Kidney epithelial cell (primary cell): ENCODE results near the gene DHRS1. TPM values are rescaled to one million over a fixed set of nuclear protein-coding genes. Genes with fewer than 3 reads are reported as not detected.

ENCODE experiments used
- DNase-seq: peaks from one replicate; pipeline ENCODE4 v3.0.0-alpha.2; 2010; ENCODE audit warnings: low read depth
- H3K27me3 ChIP-seq: 2 replicates; pipeline ENCODE4 v1.6.0; 2011; ENCODE audit warnings: low read length; ENCODE audit not compliant: control insufficient read depth, insufficient read depth
- H3K36me3 ChIP-seq: 2 replicates; pipeline ENCODE4 v1.5.1; 2011; ENCODE audit warnings: low read length; ENCODE audit not compliant: control insufficient read depth, insufficient read depth
- H3K4me3 ChIP-seq: 2 replicates; pipeline ENCODE4 v1.5.1; 2011; ENCODE audit warnings: low read depth, mild to moderate bottlenecking, control low read depth, low read length
- CTCF ChIP-seq: IDR thresholded peaks from 2 replicates; pipeline ENCODE4 v1.5.1; 2011; ENCODE audit warnings: mild to moderate bottlenecking, moderate library complexity, low read length, control low read depth, inconsistent platforms; ENCODE audit not compliant: insufficient read depth, poor library complexity, severe bottlenecking
- total RNA-seq: library from RNA; depleted of rRNA; stranded (reverse); fragments of >200 nt; gene quantifications from 2 replicates; pipeline ENCODE4 v1.2.3, GENCODE V29; 2015

The DHRS1 gene
- total RNA-seq, 1 donor from 2014 or later, result 44.9 TPM

GRCh38 chr14:24324024-24324423 lies 24.4 kb upstream of the DHRS1 start:
- no peaks in the 10 kb centered on the region for H3K36me3 ChIP-seq
- H3K4me3 ChIP-seq, result no peak overlapping the region
- TF ChIP-seq CTCF, result no peak
- DNase-seq, result no peak
- H3K27me3 ChIP-seq, result peaks cover 21% of the 10 kb centered on the region

- Histone ChIP-seq H3K27me3 (peaks cover 25% of the 10 kb centered on the region), H3K4me3 (no peak overlapping the region), H3K36me3 (no peaks in the 10 kb centered on the region)
- no peak for TF ChIP-seq CTCF
- no peak for DNase-seq
Observed at GRCh38 chr14:24323341-24323740, 23.8 kb upstream of the DHRS1 start.

- H3K27me3 ChIP-seq, result peaks cover 28% of the 10 kb centered on the region
- H3K36me3 ChIP-seq, result no peaks in the 10 kb centered on the region
- no peak for DNase-seq
- H3K4me3 ChIP-seq, result no peak overlapping the region
- TF ChIP-seq CTCF, result no peak
Observed at GRCh38 chr14:24322672-24323071, 23.1 kb upstream of the DHRS1 start.

- no peak for DNase-seq
- peaks cover 34% of the 10 kb centered on the region for H3K27me3 ChIP-seq
- H3K36me3 ChIP-seq, result no peaks in the 10 kb centered on the region
- no peak overlapping the region for H3K4me3 ChIP-seq
- no peak for TF ChIP-seq CTCF
Observed at GRCh38 chr14:24321212-24321975, 21.8 kb upstream of the DHRS1 start.

- Histone ChIP-seq H3K36me3 (no peaks in the 10 kb centered on the region), H3K27me3 (peaks cover 27% of the 10 kb centered on the region), H3K4me3 (no peak overlapping the region)
- no peak for TF ChIP-seq CTCF
- DNase-seq, result no peak
Observed at GRCh38 chr14:24317141-24317928, 17.8 kb upstream of the DHRS1 start.
